GM12872 (cell line): ENCODE data around the gene PHGDH.
A peak's percentile ranks its signal among the peaks of the same experiment; 100 is the strongest.

ENCODE experiments used
- TF ChIP-seq, protein P1 (sequence below): IDR thresholded peaks from 3 replicates; pipeline ENCODE4 v1.5.1; 2011; ENCODE audit warnings: low read depth, mild to moderate bottlenecking, low read length, moderate library complexity; ENCODE audit not compliant: insufficient read depth

PHGDH gene

DNA sequence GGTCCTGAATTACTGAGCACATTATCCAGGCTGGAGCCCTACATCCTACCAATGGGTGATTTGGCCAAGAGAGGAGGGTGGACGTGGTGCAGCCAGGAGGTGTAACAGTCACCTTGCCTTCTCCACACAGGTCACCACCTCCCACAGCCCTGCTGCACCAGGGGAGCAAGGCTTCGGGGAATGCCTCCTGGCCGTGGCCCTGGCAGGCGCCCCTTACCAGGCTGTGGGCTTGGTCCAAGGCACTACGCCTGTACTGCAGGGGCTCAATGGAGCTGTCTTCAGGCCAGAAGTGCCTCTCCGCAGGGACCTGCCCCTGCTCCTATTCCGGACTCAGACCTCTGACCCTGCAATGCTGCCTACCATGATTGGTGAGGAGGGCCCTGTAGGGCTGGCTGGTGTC is 30.9 kb downstream of the PHGDH start:
- TF ChIP-seq, protein P1, sequence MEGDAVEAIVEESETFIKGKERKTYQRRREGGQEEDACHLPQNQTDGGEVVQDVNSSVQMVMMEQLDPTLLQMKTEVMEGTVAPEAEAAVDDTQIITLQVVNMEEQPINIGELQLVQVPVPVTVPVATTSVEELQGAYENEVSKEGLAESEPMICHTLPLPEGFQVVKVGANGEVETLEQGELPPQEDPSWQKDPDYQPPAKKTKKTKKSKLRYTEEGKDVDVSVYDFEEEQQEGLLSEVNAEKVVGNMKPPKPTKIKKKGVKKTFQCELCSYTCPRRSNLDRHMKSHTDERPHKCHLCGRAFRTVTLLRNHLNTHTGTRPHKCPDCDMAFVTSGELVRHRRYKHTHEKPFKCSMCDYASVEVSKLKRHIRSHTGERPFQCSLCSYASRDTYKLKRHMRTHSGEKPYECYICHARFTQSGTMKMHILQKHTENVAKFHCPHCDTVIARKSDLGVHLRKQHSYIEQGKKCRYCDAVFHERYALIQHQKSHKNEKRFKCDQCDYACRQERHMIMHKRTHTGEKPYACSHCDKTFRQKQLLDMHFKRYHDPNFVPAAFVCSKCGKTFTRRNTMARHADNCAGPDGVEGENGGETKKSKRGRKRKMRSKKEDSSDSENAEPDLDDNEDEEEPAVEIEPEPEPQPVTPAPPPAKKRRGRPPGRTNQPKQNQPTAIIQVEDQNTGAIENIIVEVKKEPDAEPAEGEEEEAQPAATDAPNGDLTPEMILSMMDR = no peak

DNA sequence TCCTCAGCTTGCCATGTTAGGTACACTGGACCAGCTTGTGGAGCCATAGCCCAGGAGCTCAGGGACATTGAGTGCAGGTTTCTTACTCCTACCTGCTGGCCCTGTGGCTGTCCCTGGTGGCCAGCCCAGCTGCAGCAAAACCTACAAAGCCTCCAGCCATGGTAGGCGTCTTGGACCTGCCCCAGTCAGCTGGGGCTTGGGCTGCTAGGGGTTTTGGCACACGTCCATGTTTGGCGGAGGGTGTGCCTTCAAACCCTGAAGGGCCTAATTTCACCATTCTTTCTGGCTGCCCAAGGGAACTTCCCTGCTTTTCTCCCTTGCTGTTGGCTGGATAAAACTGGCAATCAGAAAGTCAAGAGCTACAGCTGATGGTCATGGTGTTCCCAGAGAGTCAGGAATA is 31.6 kb downstream of the PHGDH start:
- TF ChIP-seq, protein P1 = no peak

DNA sequence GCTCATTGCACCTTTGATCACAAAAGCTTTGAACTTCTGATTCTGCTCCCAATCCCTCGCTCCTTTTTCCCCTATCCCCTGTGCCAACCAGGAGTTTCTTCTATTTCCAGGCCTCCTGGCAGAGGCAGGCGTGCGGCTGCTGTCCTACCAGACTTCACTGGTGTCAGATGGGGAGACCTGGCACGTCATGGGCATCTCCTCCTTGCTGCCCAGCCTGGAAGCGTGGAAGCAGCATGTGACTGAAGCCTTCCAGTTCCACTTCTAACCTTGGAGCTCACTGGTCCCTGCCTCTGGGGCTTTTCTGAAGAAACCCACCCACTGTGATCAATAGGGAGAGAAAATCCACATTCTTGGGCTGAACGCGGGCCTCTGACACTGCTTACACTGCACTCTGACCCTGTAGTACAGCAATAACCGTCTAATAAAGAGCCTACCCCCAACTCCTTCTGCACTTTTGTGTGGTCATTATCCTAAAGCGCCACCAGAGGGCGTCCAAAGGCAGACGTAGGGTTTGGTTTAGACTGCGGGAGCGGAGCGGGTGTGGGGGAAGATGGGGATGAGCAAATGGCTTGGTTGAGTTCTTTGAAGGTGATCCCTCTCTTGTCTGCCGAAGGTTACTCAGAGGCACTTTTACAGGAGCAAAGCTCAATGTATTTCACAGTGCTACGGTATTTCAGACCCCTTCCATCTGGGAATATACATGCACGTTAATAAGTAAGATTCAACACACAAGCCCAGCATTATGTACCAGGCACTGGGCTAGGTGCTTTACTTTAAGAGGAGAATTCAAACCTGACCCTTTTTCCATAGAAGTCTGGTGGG is 32.3 kb downstream of the PHGDH start:
- TF ChIP-seq, protein P1 = peak; percentile 80

DNA sequence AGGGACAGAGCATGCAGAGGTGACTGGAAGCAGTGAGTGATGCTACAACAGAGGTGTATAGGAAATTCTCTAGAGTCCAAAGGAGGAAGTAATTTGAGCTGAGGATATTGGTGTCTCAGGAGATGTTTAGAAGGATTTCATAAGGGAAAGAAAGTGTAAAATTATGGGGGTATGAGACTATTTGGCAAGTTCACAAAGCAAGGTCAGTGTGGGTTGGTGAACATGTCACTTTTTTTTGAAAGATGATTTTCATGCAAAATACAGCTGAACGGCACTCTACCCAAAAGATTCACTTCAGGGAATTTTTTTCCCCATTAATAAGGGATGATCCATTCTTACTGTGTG is 32.8 kb downstream of the PHGDH start:
- TF ChIP-seq, protein P1 = no peak

DNA sequence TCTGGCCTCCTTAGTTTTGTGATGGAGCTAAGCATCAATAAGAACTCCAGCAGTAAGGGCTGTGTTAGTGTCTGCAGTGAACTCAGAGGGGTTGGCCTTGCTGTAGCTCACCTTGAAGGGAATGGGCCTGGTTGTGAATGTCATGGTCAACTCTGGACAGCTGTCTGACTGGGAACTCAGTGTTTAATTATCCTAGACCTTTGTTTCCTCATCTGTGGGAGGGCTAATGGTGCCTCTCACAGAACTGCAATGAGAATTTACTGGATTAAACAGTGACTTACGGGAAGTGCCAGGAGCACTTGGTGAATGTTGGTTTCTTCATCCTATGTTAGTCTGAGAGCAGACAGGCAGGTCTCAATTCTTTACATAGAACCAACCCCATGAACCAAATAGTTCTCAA is 33.3 kb downstream of the PHGDH start:
- TF ChIP-seq, protein P1 = no peak

DNA sequence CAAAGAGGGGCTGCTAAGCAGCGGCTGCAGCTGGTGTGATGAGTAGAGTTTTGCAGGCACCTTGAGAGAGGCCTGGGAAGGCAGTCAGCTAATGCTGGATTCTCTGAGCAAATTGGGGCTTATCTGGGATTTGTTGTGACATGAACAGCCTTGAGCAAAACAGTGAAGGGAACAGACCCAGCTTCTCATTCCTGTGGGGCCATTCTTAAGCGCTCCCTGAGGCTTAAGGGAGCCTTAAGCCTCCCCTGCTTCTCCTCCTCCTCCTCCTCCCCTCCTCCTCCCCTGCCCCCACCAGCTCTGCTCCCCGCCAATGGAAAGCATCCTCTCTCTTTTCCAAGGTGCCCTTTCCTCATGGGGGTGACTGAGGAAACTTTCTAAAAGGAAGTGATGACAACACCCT is 35.7 kb downstream of the PHGDH start:
- TF ChIP-seq, protein P1 = no peak

DNA sequence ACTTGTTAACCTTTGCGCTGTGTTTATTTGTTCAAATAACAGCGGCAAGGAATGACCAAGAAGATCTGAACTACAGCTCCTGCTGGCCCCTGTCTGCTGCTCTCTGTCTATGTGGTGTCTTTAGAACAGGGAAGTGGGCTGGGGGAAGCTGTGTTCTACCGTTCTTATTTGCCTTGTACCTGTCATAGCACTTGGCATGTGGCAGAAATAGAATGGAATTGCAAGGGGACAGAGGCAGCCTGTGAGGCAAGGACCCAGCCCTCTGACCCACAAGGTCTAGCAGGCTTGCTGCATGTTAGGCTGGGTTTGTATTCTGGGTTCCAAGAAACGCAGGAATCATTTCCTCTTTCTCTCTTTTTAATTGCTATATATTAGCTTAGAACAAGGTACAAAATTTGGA is 36.3 kb downstream of the PHGDH start:
- TF ChIP-seq, protein P1 = no peak

DNA sequence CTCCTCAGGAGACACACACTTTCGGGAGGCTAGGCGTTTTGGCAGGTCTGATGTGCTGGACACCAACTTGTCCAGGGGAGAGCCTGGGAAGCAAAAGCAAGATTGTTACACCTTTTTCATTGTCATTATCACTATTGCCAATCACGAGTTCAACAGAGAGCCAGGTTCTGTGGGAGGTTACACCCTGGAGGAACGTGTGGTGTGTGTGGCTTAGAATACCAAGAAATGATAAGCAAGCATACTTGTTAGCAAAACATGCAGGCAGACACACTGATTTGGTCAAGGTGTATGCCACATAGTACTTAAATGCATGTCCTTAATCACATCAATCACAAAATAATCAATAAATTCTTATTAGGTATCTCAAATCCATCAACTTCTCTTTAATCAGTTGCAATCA is 40.9 kb downstream of the PHGDH start:
- TF ChIP-seq, protein P1 = no peak
